Astrocyte of the spinal cord (primary cell): Measurements from ENCODE around the gene SWSAP1.
A peak's percentile ranks its signal among the peaks of the same experiment; 100 is the strongest.
"Not testable (repeated sequence)": the region's sequence is repeated elsewhere in the genome, so short reads cannot be mapped to it uniquely, and the experiment has no call there.

ENCODE experiments used
- DNase-seq: peaks from one replicate; pipeline ENCODE4 v3.0.0; 2011; ENCODE audit warnings: low read depth, low spot score
- H3K4me3 ChIP-seq: 2 replicates; pipeline ENCODE4 v1.5.1; 2011; ENCODE audit warnings: low read depth, mild to moderate bottlenecking, low read length, moderate library complexity
- in situ Hi-C: cut with HindIII; loops from 2 replicates; pipeline ENCODE4 v1.10.0; 2017; ENCODE audit warnings: low sequenced_read_pairs
- TF ChIP-seq, protein P1 (sequence below): IDR thresholded peaks from 2 replicates; pipeline ENCODE4 v1.5.1; 2012; ENCODE audit warnings: low read depth, mild to moderate bottlenecking, low read length, inconsistent platforms

Gene SWSAP1

DNA sequence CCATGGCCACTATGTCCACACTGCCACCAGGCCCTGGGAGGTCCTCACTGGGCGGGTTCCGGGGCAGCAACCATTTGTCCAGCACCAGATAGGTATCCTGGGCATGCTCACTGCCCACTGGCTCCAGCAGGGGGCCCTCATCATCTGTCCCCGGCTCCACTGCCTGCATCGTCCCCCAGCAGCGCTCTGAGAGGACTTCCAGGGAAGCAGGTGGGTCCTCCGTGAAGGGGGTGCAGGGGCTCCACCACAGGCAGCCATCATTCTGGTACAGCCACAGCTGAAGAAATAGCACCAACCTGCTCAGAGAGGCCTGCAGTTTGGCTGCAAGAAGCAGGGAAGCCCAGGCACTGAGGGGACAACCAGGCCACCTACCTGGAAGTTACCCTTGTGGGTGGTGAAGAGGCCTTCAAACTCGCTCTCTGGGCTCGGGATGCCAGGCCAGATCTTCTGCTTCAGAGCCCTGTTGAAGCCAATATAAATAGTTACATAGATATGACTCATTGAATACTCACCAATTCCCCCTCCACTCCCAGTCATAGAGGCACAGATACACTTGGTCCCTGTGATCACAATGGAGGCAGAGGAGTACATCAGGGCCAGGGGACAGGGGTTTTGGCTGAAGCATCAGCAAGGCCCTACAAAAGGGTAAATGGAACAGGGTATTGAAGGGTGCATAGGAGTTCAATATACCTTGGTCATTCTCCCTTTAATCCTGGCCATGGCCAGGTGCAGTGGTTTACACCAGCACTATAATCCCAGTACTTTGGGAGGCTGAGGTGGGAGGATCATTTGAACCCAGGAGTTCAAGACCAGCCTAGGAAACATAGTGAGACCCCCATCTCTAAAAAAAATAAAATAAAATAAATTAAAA is 4.1 kb downstream of the SWSAP1 start:
- no peak overlapping the region for H3K4me3 ChIP-seq
- peak; percentile 85 for DNase-seq
- TF ChIP-seq, protein P1, sequence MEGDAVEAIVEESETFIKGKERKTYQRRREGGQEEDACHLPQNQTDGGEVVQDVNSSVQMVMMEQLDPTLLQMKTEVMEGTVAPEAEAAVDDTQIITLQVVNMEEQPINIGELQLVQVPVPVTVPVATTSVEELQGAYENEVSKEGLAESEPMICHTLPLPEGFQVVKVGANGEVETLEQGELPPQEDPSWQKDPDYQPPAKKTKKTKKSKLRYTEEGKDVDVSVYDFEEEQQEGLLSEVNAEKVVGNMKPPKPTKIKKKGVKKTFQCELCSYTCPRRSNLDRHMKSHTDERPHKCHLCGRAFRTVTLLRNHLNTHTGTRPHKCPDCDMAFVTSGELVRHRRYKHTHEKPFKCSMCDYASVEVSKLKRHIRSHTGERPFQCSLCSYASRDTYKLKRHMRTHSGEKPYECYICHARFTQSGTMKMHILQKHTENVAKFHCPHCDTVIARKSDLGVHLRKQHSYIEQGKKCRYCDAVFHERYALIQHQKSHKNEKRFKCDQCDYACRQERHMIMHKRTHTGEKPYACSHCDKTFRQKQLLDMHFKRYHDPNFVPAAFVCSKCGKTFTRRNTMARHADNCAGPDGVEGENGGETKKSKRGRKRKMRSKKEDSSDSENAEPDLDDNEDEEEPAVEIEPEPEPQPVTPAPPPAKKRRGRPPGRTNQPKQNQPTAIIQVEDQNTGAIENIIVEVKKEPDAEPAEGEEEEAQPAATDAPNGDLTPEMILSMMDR = peak; percentile 51
- in situ Hi-C loops = no loop called here

DNA sequence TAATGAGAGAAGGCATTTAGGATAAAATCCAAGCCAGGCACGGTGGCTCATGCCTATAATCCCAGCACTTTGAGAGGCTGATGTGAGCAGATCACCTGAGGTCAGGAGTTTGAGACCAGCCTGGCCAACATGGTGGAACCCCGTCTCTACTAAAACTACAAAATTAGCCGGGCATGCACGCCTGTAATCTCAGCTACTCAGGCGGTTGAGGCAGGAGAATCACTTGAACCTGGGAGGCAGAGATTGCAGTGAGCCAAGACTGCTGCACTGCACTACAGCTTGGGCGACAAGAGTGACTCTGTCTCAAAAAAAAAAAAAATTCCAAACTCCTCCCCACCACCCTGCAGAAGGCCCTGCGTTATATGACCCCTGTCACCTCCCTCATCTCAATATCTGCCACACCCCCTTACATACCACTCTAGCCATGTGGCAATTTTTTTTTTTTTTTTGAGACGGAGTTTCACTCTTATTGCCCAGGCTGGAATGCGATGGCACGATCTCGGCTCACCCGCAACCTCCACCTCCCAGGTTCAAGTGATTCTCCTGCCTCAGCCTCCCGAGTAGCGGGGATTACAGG is 4.9 kb downstream of the SWSAP1 start:
- DNase-seq, in situ Hi-C loops, H3K4me3 ChIP-seq: not testable (repeated sequence)

DNA sequence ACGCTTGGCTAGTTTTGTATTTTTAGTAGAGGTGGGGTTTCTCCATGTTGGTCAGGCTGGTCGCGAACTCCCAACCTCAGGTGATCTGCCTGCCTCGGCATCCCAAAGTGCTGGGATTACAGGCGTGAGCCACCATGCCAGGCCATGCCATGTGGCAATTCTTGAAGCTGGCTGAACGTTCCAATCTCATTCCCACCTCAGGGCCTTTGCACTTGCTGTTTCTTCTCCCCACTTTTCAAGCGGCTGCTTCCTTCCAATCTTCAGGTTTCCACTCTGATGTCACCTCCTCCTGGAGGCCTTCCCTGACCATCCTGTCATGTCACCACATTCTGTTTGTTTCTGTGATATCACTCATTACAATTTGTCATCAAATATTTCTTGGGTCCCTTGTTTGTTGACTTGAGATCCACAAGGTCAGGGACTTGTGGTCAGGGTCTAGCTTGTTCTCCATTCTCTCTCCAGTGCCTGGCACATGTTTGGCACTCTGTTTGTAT is 5.4 kb downstream of the SWSAP1 start:
- TF ChIP-seq, protein P1 = no peak
- no peak for DNase-seq
- H3K4me3 ChIP-seq = no peak overlapping the region
- in situ Hi-C loops = no loop called here

DNA sequence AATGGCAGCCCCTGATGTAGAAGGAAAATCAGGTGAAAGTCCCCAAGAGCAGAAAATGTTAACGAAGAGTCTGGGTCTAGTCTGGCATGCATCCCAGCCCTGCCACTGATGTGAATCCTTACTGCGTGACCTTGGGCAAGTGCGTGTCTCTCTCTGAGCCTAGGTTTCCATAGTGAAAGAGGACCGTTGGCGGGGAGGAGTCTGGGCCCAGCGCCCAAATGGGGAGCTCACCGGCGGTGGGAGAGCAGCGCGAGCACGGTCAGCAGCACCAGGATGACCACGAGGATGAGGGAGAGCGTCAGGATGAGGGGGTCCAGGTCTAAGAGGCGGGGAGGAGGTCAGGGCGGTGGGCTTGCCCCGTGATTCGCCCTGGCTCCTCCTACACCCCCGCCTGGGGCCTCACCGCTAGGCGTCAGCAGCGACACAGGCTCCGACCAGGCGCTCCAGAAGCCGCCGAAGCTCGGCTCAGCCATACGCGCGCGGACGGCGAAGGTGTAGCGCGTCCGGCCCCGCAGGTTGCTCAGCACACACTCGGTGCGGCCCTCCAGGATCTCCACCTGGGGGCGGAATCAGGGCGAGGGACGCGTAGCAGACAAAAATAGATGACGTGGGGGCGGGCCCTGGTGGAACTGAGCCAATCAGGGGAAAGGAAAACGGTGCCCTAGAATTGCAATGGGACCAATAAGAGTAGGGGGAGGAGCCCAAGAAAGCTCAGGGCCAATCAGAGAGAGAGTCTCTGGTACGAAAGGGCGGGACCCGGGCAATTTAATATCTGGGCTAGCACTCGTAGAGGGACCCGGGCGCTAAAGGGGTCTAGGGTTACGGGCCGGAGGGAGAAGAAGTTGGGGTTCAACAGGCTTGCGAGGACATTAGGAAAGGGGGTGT is 6.4 kb downstream of the SWSAP1 start:
- in situ Hi-C loops = no loop called here
- TF ChIP-seq, protein P1 = peak; percentile 80
- DNase-seq = peak; percentile 94
- peak overlapping the region; percentile 66 for H3K4me3 ChIP-seq

DNA sequence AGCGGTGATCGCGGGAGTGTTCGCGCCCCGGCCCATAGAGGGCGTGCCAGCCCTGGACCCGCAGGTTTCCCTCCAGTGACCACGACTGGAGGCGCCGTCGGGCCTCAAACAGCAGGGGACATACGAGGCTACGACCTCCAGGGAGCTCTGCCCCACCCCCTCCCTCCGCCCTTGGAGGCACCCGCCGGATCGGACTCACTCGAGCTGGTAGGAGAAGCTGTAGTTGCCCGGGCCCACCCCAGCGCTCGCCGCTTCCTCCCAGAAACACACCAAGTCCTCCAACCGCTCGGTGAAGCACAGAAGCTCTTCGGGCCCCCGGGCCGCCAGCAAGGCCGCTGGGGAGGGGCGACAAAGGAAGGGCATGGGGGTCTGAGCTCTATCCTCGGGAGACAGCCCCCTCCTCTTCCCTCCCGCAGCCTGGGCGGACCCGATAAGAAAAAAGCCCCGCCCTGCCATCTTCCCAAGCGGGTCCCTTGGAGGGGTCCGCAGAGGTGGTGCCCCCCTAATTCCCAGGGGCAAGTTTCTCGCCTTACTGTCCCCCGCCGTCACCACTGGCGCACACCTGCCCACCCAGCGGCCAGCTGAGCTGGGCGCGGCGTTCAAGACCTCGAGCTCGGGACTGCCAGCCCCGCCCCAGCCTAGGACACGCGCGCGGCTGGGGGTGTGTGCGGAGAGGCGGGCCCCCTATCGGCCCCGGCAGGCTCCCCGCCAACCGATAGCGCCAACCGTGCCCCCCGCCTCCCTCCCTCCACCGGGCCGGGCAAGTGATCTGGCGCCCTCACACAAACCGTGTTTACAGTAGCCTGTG is 8.6 kb downstream of the SWSAP1 start:
- no peak for DNase-seq
- in situ Hi-C loops = no loop called here
- H3K4me3 ChIP-seq = peak overlapping the region; percentile 2
- TF ChIP-seq, protein P1 = peak; percentile 65

DNA sequence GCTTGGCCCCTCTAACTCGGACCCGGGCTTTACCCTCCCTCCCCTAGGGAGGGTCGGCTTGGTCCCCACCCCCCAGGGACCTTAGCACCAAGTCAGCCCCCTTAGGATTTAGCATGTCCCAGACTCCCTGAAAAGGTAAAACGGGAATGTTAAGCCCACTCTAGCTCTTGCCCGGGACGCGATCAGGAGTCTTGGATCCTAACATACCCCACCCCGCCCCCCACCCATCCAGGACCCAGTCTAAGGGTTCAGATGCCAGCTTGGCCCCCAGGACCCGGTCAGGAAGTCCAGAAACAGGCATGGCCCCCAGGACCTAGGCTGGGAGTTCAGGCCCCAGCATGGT is 9.2 kb downstream of the SWSAP1 start:
- DNase-seq = no peak
- peak overlapping the region; percentile 3 for H3K4me3 ChIP-seq

More for the DNA sequence above, 9.2 kb downstream of the SWSAP1 start:
- TF ChIP-seq, protein P1 = no peak
- in situ Hi-C loops = no loop called here
